ENCODE measurements around the gene PLCL2.
"Not testable (repeated sequence)": the region's sequence is repeated elsewhere in the genome, so short reads cannot be mapped to it uniquely, and the experiment has no call there.

The PLCL2 gene

DNA sequence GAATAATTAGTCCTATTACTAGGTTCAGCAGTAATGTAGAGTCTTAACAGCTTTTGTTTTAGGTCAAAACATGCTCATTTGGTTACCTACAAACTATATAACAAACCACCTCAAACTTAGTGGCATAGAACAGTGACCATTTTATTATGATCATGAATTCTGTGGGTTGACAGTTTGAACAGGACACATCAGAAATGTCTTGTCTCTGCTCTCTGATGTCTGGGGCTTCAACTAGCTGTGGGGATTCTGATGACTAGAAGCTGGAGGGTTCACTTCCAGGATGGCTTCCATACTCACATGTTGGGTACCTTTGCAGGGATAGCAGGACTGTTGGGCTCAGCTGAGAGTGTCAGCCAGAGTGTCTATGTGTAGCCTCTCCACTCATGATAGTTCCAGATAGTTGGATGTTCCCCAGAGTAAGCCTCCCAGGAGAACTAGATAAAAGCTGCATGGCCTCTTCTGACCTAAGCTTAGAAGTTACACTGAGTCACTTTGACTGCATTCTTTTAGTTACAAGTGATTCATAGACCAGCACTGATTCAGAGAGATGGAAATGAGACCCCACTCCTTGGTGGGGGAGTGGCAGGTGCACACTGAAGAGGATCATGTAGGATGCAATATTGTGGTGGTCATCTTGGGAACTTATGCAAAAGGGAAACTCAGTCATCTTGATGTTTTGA is 32.6 kb downstream of the PLCL2 start:
- no peak for DNase-seq (ENCODE audit: low spot score)

GRCh38 chr3:16917980-16918682 is 33.4 kb downstream of the PLCL2 start:
- DNase-seq (ENCODE audit: low spot score), result no peak

GRCh38 chr3:16918683-16919025 is 33.9 kb downstream of the PLCL2 start:
- DNase-seq (ENCODE audit: low spot score), result no peak

DNA sequence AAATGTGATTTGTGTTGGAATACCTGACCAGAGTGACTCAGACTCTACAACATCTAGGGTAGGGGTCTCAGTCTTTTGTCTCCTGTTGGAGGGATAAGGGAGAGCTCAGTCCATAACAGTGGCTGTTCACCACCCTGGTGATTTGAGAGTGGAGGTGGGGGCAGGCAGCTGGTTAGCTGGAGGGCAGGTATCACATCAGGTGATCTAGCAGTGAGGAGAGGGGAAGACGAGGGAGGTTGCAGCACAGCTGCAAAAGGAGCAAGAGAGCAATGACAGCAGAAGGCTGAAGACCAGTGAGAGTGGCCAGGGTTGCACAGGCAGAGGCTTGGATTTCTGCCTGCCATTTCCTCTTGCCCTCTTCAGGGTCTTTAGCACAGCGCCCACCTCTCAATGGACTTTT is 38.4 kb downstream of the PLCL2 start:
- DNase-seq (ENCODE audit: low spot score), result no peak

GRCh38 chr3:16927485-16927884 is 42.7 kb downstream of the PLCL2 start:
- DNase-seq (ENCODE audit: low spot score), result no peak

- no peak for DNase-seq (ENCODE audit: low spot score)
Observed at GRCh38 chr3:16928386-16929132, 43.8 kb downstream of the PLCL2 start.

DNA sequence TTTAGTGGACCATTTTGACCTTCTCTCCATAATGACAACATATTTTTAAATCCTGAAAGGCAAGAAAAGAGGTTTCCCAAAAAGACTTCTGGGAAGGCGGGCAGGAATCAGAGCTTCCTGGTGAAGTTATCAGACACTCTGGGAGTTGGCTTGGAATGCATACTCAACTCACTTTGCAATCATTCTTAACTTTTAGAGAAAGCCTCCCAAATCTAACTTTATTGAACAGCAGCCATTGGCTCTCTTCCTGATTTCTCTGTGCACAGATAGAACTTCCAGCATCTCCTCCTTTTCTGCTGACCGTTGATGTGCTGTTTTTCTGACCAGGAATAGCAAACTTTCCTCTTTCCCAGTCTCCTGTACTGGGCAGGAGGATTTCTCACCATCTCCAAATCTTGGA is 44.6 kb downstream of the PLCL2 start:
- DNase-seq (ENCODE audit: low spot score), result no peak

GRCh38 chr3:16932877-16933276 is 48.1 kb downstream of the PLCL2 start:
- DNase-seq (ENCODE audit: low spot score), result no peak

GRCh38 chr3:16935781-16936180 is 51.0 kb downstream of the PLCL2 start:
- no peak for DNase-seq (ENCODE audit: low spot score)

GRCh38 chr3:16936233-16936632 is 51.5 kb downstream of the PLCL2 start:
- DNase-seq (ENCODE audit: low spot score), result no peak

DNA sequence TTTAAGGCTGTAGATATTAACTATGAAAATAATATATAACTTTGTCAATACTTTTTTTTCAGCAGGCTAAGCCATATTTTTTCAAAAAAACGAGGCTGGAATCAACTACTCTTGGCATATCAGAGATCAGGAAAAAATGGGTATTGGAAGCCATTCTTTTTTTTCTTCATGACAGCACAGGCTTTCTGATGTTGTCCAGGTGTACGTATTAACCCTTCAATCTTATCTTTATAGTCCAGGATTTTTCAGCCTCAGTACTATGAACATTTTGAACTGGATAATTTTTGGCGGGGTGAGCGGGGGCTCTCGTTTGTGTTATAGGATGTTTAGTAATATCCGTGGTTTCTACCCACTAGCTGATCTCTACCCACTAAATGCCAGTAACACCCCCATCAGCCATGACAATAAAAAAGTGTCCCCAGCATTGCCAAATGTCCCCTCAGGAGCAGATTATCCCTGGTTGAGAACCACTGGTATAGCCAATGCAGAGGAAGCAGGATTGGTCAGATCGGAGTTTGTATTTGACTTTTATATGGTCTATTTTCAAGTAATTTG is 52.0 kb downstream of the PLCL2 start:
- no peak for DNase-seq (ENCODE audit: low spot score)

DNA sequence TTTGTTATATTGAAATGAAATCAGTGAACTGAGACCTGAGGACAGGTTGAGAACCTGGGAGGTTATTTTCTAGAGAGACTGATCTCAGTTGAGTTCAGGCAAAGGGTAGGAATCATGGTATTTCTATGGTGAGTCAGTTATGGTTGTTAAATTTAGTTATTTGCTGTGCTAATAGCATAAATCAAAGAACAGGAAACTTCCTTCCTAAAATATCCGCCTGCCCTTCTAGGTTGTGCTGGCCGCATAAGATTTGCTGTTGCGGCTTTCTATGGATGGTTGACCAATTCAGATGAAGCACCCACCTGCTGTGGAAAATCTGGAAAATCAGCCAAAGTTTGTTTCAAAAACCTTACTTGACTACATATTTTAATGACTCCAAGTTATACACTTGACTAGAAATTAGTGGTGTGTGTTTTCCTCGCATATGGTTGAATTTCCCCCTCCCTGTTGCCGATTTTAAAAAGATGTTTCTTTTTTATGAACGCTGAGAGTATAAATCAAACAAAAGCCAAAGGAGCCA is 52.6 kb downstream of the PLCL2 start:
- DNase-seq (ENCODE audit: low spot score), result no peak

DNA sequence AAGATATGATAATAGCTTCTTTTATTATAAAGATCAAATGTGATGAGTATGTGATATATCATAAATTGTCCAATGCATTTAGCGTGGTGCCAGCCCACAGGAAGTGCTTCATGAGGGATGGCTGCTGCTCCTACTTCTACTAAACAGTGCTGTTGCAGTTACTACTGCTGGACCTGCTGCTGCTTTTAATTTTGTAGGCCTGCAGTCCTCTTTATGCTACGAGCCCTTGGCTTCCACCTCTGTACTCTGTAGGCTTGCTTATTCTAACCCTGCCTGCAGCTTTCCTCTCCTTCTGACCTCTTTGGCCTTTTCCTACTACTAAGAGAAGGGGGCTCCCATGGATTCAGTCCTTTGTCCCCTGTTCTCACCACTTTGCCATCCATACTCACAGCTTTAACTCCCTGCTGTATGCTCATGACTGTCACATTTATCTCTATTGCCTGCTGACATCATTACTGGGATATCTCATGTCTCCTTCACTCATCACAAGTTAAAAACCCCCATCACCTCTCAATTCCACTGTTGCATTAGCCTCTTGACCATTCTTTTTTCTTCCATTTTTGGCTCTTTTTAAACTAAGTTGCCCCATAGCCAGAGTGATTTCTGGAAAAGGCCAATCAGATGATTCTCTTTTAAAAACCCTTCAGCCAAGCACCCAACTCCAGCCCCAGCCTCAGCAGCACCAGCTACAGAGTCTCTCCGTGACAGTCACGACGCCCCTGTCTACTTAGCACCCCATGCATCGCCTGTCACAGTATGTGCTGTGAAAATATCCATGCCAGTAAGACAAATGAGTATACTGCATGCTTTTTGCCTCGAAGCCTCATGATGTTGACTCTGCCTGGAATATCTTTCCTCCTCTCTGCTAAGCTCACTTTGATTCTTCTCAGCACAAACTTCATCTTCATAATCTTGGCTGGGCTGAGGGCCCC is 56.3 kb downstream of the PLCL2 start:
- DNase-seq (ENCODE audit: low spot score), result no peak

- no peak for DNase-seq (ENCODE audit: low spot score)
Observed at GRCh38 chr3:16942955-16943354, 58.2 kb downstream of the PLCL2 start.

GRCh38 chr3:16943857-16944256 is 59.1 kb downstream of the PLCL2 start:
- no peak for DNase-seq (ENCODE audit: low spot score)

GRCh38 chr3:16944356-16944755 is 59.6 kb downstream of the PLCL2 start:
- DNase-seq (ENCODE audit: low spot score), result no peak

DNA sequence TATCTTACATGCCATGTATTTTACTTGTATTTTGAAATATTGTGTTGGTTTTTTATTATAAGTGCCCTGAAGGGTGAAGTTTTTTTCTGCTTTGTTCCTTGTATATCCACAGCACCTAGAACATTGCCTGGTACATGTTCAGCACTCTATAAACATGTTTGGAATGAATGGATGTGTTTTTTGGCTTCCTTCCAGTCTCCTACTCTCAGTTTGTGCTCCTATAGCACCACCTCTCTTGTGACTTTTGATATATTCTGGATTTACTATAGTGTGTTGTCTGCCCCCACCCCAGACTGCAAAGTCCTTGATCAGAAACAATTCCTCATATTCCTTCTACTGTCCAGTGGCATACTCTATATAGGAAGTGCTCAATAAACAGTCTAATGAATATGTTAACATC is 60.6 kb downstream of the PLCL2 start:
- DNase-seq (ENCODE audit: low spot score), result no peak

- DNase-seq (ENCODE audit: low spot score), result no peak
Observed at GRCh38 chr3:16950282-16950681, 65.5 kb downstream of the PLCL2 start.

GRCh38 chr3:16950845-16951244 is 66.1 kb downstream of the PLCL2 start:
- no peak for DNase-seq (ENCODE audit: low spot score)

- not testable (repeated sequence) for DNase-seq (ENCODE audit: low spot score)
Observed at GRCh38 chr3:16957852-16958251, 73.1 kb downstream of the PLCL2 start.

GRCh38 chr3:16960125-16960524 is 75.4 kb downstream of the PLCL2 start:
- no peak for DNase-seq (ENCODE audit: low spot score)

Measured in HuH-7.5 (cell line).